ENCODE data around the gene TBC1D10A.

TBC1D10A gene

DNA sequence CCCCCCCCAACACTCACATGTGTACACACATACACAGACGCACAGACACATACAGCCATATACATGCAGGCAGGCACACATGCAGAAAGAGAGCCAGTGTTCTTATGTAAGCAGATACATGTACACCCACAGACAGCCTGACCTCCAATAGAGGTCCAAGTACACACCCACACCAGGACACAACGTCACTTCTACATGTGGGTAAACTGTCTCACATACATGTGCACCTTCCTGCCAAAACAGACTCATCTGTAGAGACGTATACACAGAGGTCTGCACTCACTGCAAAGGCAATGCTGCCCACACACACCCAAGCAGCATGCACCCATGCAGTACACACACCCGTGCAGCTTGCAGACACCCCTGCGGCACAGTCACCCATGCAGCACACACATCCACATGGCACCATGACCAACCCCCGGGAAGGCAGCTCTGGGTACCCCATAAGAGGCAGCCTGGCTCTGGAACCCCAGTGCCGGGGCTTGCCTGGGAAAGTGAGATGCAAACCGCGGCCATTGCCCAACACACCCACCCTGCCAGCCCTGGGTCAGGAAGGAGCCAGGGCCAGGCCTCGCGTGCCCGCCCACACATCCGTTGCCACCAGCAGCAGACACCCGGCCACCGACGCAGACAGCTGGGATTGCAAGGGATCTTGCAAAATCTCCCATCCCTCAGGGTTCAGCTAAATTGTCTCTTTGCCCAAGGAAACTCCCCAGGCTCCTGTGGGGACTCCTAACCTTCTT, 47.5 kb downstream of the TBC1D10A start:
- peaks cover 33% of the 10 kb centered on the region for H3K4me1 ChIP-seq (ENCODE audit: insufficient read depth, low read length, poor library complexity, severe bottlenecking)
- no peaks in the 10 kb centered on the region for H3F3A ChIP-seq (ENCODE audit: low read depth)
- TF ChIP-seq, protein P1, sequence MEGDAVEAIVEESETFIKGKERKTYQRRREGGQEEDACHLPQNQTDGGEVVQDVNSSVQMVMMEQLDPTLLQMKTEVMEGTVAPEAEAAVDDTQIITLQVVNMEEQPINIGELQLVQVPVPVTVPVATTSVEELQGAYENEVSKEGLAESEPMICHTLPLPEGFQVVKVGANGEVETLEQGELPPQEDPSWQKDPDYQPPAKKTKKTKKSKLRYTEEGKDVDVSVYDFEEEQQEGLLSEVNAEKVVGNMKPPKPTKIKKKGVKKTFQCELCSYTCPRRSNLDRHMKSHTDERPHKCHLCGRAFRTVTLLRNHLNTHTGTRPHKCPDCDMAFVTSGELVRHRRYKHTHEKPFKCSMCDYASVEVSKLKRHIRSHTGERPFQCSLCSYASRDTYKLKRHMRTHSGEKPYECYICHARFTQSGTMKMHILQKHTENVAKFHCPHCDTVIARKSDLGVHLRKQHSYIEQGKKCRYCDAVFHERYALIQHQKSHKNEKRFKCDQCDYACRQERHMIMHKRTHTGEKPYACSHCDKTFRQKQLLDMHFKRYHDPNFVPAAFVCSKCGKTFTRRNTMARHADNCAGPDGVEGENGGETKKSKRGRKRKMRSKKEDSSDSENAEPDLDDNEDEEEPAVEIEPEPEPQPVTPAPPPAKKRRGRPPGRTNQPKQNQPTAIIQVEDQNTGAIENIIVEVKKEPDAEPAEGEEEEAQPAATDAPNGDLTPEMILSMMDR (conservative IDR thresholded peaks at IDR 0.05; ENCODE audit: low read length) = no peak
- TF ChIP-seq EZH2phosphoT487 (IDR thresholded peaks at IDR 0.05; ENCODE audit: borderline replicate concordance) = no peak
- H4K20me1 ChIP-seq (ENCODE audit: insufficient read depth, low read length, poor library complexity, severe bottlenecking) = no peaks in the 10 kb centered on the region
- H3K9me3 ChIP-seq (ENCODE audit: insufficient read depth, low read depth, low read length) = no peaks in the 10 kb centered on the region
- H3K79me2 ChIP-seq (ENCODE audit: insufficient read depth, low read length) = no peaks in the 10 kb centered on the region
- H2AFZ ChIP-seq (ENCODE audit: low read length) = no peak overlapping the region
- no peaks in the 10 kb centered on the region for H3K27me3 ChIP-seq (ENCODE audit: insufficient read depth, low read length, poor library complexity, severe bottlenecking)
- H3K4me2 ChIP-seq (ENCODE audit: low read depth, low read length, poor library complexity, severe bottlenecking) = no peak overlapping the region
- H3K4me3 ChIP-seq (ENCODE audit: low read length, poor library complexity, severe bottlenecking) = no peak overlapping the region
- no peaks in the 10 kb centered on the region for H3K9me2 ChIP-seq (replicated peaks; ENCODE audit: low read depth, low read length)
- H3K36me3 ChIP-seq (ENCODE audit: insufficient read depth, low read length) = no peaks in the 10 kb centered on the region
- no peak overlapping the region for H3K9ac ChIP-seq (ENCODE audit: low read depth, low read length, poor library complexity, severe bottlenecking)

DNA sequence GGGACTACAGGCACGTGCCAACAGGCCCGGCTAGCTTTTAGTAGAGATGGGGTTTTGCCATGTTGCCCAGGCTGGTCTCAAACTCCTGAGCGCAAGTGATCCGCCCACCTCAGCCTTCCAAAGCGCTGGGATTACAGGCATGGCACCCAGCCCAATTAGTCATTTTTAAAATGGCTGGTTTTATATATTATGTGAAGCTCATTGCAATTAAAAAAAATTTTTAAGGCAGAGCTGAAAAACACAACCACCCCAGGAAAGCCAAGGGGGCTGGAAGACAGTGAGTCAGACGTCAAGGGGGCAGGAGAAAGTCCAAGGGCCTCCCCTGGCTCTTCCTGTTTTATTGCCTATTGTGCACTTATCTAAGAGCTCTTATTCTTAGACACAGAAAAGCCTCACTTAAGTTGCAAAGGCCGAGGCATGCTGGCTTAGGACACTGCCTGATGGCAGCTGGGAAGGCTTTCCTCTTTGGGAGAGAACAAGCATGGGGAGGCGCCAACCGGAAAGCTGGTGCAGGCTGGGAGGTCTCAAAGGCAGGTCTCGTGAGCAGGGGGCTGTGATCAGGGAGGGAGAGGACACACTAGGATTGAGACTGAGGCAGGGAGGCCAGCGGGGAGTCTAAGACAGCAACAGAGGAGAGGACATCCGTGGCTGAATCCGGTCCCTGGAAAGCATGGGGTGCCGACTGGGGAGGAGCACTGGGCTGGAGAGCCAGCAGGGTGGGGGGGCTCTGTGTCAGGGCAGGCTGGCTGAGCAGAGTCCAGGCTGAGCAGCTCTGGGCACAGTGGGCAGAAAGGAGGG, 49.0 kb downstream of the TBC1D10A start:
- H3K36me3 ChIP-seq (ENCODE audit: insufficient read depth, low read length) = no peaks in the 10 kb centered on the region
- peak overlapping the region; percentile 70 for H3K9ac ChIP-seq (ENCODE audit: low read depth, low read length, poor library complexity, severe bottlenecking)
- H3K9me3 ChIP-seq (ENCODE audit: insufficient read depth, low read depth, low read length) = no peaks in the 10 kb centered on the region
- no peak overlapping the region for H2AFZ ChIP-seq (ENCODE audit: low read length)
- no peaks in the 10 kb centered on the region for H3F3A ChIP-seq (ENCODE audit: low read depth)
- TF ChIP-seq, protein P1 (conservative IDR thresholded peaks at IDR 0.05; ENCODE audit: low read length) = no peak
- no peak for TF ChIP-seq EZH2phosphoT487 (IDR thresholded peaks at IDR 0.05; ENCODE audit: borderline replicate concordance)
- no peaks in the 10 kb centered on the region for H3K79me2 ChIP-seq (ENCODE audit: insufficient read depth, low read length)
- peaks cover 23% of the 10 kb centered on the region for H3K4me1 ChIP-seq (ENCODE audit: insufficient read depth, low read length, poor library complexity, severe bottlenecking)
- H3K4me2 ChIP-seq (ENCODE audit: low read depth, low read length, poor library complexity, severe bottlenecking) = peak overlapping the region; percentile 49
- no peaks in the 10 kb centered on the region for H3K27me3 ChIP-seq (ENCODE audit: insufficient read depth, low read length, poor library complexity, severe bottlenecking)
- H4K20me1 ChIP-seq (ENCODE audit: insufficient read depth, low read length, poor library complexity, severe bottlenecking) = no peaks in the 10 kb centered on the region
- H3K4me3 ChIP-seq (ENCODE audit: low read length, poor library complexity, severe bottlenecking) = no peak overlapping the region
- H3K9me2 ChIP-seq (replicated peaks; ENCODE audit: low read depth, low read length) = no peaks in the 10 kb centered on the region

DNA sequence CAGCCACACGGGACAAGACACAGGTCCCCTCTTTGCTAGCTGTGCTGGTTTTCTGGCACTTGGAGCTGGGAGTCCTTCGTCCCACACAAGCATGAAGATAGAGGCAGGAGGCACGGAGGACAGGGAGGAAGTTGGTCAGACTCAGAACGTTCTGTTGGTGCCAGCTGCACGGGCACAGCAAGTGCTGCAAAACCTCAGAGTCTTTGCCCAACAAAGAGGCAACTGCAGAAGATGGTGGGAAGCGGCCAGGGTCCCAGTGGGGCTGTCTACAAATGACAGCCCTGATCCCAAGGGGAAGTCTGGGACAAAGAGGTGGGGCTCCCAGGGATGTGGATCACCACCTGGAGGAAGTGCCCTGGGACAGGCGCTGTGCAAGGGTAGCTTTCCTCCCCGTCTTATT, 50.7 kb downstream of the TBC1D10A start:
- no peak for TF ChIP-seq EZH2phosphoT487 (IDR thresholded peaks at IDR 0.05; ENCODE audit: borderline replicate concordance)
- TF ChIP-seq, protein P1 (conservative IDR thresholded peaks at IDR 0.05; ENCODE audit: low read length) = no peak
- Histone ChIP-seq H2AFZ (ENCODE audit: low read length) (no peak overlapping the region), H3K9ac (ENCODE audit: low read depth, low read length, poor library complexity, severe bottlenecking) (no peak overlapping the region), H3K79me2 (ENCODE audit: insufficient read depth, low read length) (no peaks in the 10 kb centered on the region), H3K9me3 (ENCODE audit: insufficient read depth, low read depth, low read length) (no peaks in the 10 kb centered on the region), H3K4me2 (ENCODE audit: low read depth, low read length, poor library complexity, severe bottlenecking) (no peak overlapping the region), H3K27me3 (ENCODE audit: insufficient read depth, low read length, poor library complexity, severe bottlenecking) (no peaks in the 10 kb centered on the region), H3K9me2 (replicated peaks; ENCODE audit: low read depth, low read length) (no peaks in the 10 kb centered on the region), H3K4me1 (ENCODE audit: insufficient read depth, low read length, poor library complexity, severe bottlenecking) (peaks cover 15% of the 10 kb centered on the region), H3K4me3 (ENCODE audit: low read length, poor library complexity, severe bottlenecking) (no peak overlapping the region), H3K36me3 (ENCODE audit: insufficient read depth, low read length) (no peaks in the 10 kb centered on the region), H4K20me1 (ENCODE audit: insufficient read depth, low read length, poor library complexity, severe bottlenecking) (no peaks in the 10 kb centered on the region), H3F3A (ENCODE audit: low read depth) (no peaks in the 10 kb centered on the region)
